Hepatocyte (in vitro differentiated cells): ENCODE measurements around the gene IL17B. TPM values are rescaled to one million over a fixed set of nuclear protein-coding genes. Genes with fewer than 3 reads are reported as not detected.
A peak's percentile ranks its signal among the peaks of the same experiment; 100 is the strongest.

Source experiments
- DNase-seq: peaks from one replicate; pipeline ENCODE4 v3.0.0-alpha.2; 2016; ENCODE audit warnings: low spot score
- H2AFZ ChIP-seq: fragments of 200-600 bp; sonication (generic); 2 replicates; pipeline ENCODE4 v1.6.0; 2016; ENCODE audit warnings: antibody characterized with exemption, mild to moderate bottlenecking
- H3K27ac ChIP-seq: fragments of 200-600 bp; sonication (generic); 2 replicates; pipeline ENCODE4 v1.5.1; 2016; ENCODE audit warnings: mild to moderate bottlenecking
- H3K27me3 ChIP-seq: fragments of 200-600 bp; sonication (generic); 2 replicates; pipeline ENCODE4 v1.6.1; 2016
- H3K36me3 ChIP-seq: fragments of 200-600 bp; sonication (generic); replicated peaks from 2 replicates; pipeline ENCODE4 v1.5.1; 2016; ENCODE audit warnings: low read depth; ENCODE audit not compliant: insufficient read depth
- H3K4me1 ChIP-seq: fragments of 200-600 bp; sonication (generic); 2 replicates; pipeline ENCODE4 v1.5.1; 2016; ENCODE audit warnings: mild to moderate bottlenecking, moderate library complexity; ENCODE audit not compliant: insufficient read depth
- H3K4me2 ChIP-seq: fragments of 200-600 bp; sonication (generic); 2 replicates; pipeline ENCODE4 v1.6.0; 2016
- H3K4me3 ChIP-seq: fragments of 200-600 bp; sonication (generic); 2 replicates; pipeline ENCODE4 v1.5.1; 2016; ENCODE audit warnings: mild to moderate bottlenecking
- H3K79me2 ChIP-seq: fragments of 200-600 bp; sonication (generic); 2 replicates; pipeline ENCODE4 v1.6.0; 2017; ENCODE audit warnings: mild to moderate bottlenecking
- H3K9me2 ChIP-seq: fragments of 200-600 bp; sonication (generic); replicated peaks from 2 replicates; pipeline ENCODE4 v1.6.0; 2017; ENCODE audit warnings: mild to moderate bottlenecking; ENCODE audit not compliant: insufficient read depth
- H3K9me3 ChIP-seq: fragments of 200-600 bp; sonication (generic); 2 replicates; pipeline ENCODE4 v1.5.1; 2016; ENCODE audit warnings: low read depth, mild to moderate bottlenecking
- H4K20me1 ChIP-seq: fragments of 200-600 bp; sonication (generic); 2 replicates; pipeline ENCODE4 v1.6.0; 2016; ENCODE audit warnings: mild to moderate bottlenecking; ENCODE audit not compliant: insufficient read depth, poor library complexity, severe bottlenecking
- EZH2 ChIP-seq: fragments of 200-600 bp; sonication (generic); IDR thresholded peaks from 2 replicates; pipeline ENCODE4 v1.6.1; 2016; ENCODE audit warnings: antibody characterized with exemption, mild to moderate bottlenecking, borderline replicate concordance
- EZH2phosphoT487 ChIP-seq: fragments of 200-600 bp; sonication (generic); IDR thresholded peaks from one replicate; pipeline ENCODE4 v1.6.1; 2018; ENCODE audit warnings: antibody characterized with exemption, mild to moderate bottlenecking, low read depth, moderate library complexity; ENCODE audit not compliant: unreplicated experiment, severe bottlenecking
- WGBS: methylation state at CpG from one replicate; pipeline ENCODE4 v1.1.6; 2016; ENCODE audit warnings: low lambda C conversion rate; ENCODE audit errors: missing lambda C conversion rate; 5-methylcytosine and 5-hydroxymethylcytosine counted together
- polyA plus RNA-seq: library from polyadenylated mRNA; unstranded; fragments of >200 nt; fragmentation: Nextera tagmentation; extraction: Ambion mirVana; gene quantifications from 2 replicates; pipeline ENCODE4 v1.2.1, GENCODE V29; 2016
- total RNA-seq: library from RNA; depleted of rRNA; stranded (reverse); fragments of >200 nt; gene quantifications from 2 replicates; pipeline ENCODE4 v1.2.3, GENCODE V29; 2014
- TF ChIP-seq, protein P1 (sequence below): fragments of 200-600 bp; sonication (generic); IDR thresholded peaks from 2 replicates; pipeline ENCODE4 v1.5.1; 2016; ENCODE audit warnings: antibody characterized with exemption, mild to moderate bottlenecking; ENCODE audit not compliant: poor library complexity

IL17B gene
- total and polyA plus RNA-seq, 2 experiments from 2014 or later = not detected

GRCh38 chr5:149410721-149411432 lies 31.8 kb upstream of the IL17B start:
- peak overlapping the region; percentile 70 for H3K4me2 ChIP-seq
- H3K9me3 ChIP-seq = no peaks in the 10 kb centered on the region
- DNase-seq = no peak
- no peak for TF ChIP-seq EZH2
- no peak for TF ChIP-seq EZH2phosphoT487
- TF ChIP-seq, protein P1, sequence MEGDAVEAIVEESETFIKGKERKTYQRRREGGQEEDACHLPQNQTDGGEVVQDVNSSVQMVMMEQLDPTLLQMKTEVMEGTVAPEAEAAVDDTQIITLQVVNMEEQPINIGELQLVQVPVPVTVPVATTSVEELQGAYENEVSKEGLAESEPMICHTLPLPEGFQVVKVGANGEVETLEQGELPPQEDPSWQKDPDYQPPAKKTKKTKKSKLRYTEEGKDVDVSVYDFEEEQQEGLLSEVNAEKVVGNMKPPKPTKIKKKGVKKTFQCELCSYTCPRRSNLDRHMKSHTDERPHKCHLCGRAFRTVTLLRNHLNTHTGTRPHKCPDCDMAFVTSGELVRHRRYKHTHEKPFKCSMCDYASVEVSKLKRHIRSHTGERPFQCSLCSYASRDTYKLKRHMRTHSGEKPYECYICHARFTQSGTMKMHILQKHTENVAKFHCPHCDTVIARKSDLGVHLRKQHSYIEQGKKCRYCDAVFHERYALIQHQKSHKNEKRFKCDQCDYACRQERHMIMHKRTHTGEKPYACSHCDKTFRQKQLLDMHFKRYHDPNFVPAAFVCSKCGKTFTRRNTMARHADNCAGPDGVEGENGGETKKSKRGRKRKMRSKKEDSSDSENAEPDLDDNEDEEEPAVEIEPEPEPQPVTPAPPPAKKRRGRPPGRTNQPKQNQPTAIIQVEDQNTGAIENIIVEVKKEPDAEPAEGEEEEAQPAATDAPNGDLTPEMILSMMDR = no peak
- H3K79me2 ChIP-seq = peaks cover 50% of the 10 kb centered on the region
- no peaks in the 10 kb centered on the region for H3K36me3 ChIP-seq
- 83% methylated on average over 15 of the region's 15 CpGs for whole genome bisulfite sequencing
- no peak overlapping the region for H3K4me3 ChIP-seq
- H4K20me1 ChIP-seq = no peaks in the 10 kb centered on the region
- H2AFZ ChIP-seq = no peak overlapping the region
- peaks cover 27% of the 10 kb centered on the region for H3K4me1 ChIP-seq
- H3K27me3 ChIP-seq = no peaks in the 10 kb centered on the region
- H3K9me2 ChIP-seq = no peaks in the 10 kb centered on the region
- no peak overlapping the region for H3K27ac ChIP-seq

GRCh38 chr5:149410071-149410470 lies 31.0 kb upstream of the IL17B start:
- Histone ChIP-seq H2AFZ (no peak overlapping the region), H3K9me2 (no peaks in the 10 kb centered on the region), H4K20me1 (no peaks in the 10 kb centered on the region), H3K4me2 (peak overlapping the region; percentile 70), H3K9me3 (no peaks in the 10 kb centered on the region), H3K27me3 (no peaks in the 10 kb centered on the region), H3K79me2 (peaks cover 50% of the 10 kb centered on the region), H3K27ac (peak overlapping the region; percentile 46), H3K36me3 (no peaks in the 10 kb centered on the region), H3K4me1 (peaks cover 32% of the 10 kb centered on the region), H3K4me3 (no peak overlapping the region)
- DNase-seq = no peak
- 89% methylated on average over 7 of the region's 7 CpGs for WGBS
- TF ChIP-seq EZH2phosphoT487 (no peak), EZH2 (no peak)
- TF ChIP-seq, protein P1 = no peak

GRCh38 chr5:149409268-149409948 lies 30.3 kb upstream of the IL17B start:
- TF ChIP-seq, protein P1 = no peak
- no peak for TF ChIP-seq EZH2
- no peak for TF ChIP-seq EZH2phosphoT487
- Histone ChIP-seq H3K4me1 (peaks cover 34% of the 10 kb centered on the region), H3K36me3 (no peaks in the 10 kb centered on the region), H4K20me1 (no peaks in the 10 kb centered on the region), H3K9me2 (no peaks in the 10 kb centered on the region), H3K27me3 (no peaks in the 10 kb centered on the region), H2AFZ (no peak overlapping the region), H3K79me2 (peaks cover 50% of the 10 kb centered on the region), H3K9me3 (no peaks in the 10 kb centered on the region), H3K4me2 (peak overlapping the region; percentile 70), H3K4me3 (no peak overlapping the region), H3K27ac (peak overlapping the region; percentile 79)
- WGBS = 70% methylated on average over 6 of the region's 6 CpGs
- DNase-seq = no peak
